GM18505 (cell line): ENCODE results near the gene TTLL5.
"Not testable (repeated sequence)": the region's sequence is repeated elsewhere in the genome, so short reads cannot be mapped to it uniquely, and the experiment has no call there.

Source experiments
- ATAC-seq: cut with Tn5 transposase; IDR thresholded peaks from one replicate; pipeline ENCODE4 v1.9.1; 2021; ENCODE audit not compliant: unreplicated experiment
- POLR2A ChIP-seq: IDR thresholded peaks from 4 replicates; pipeline ENCODE4 v1.6.1; 2011; ENCODE audit warnings: borderline replicate concordance; ENCODE audit not compliant: insufficient read depth, insufficient read length; ENCODE audit errors: extremely low read depth

The TTLL5 gene

GRCh38 chr14:75835156-75835725 lies 174.2 kb downstream of the TTLL5 start:
- no peak for ATAC-seq
- no peak for TF ChIP-seq POLR2A

- no peak for ATAC-seq
- TF ChIP-seq POLR2A, result no peak
These were observed 174.7 kb downstream of the TTLL5 start for GRCh38 chr14:75835737-75836136.

GRCh38 chr14:75837151-75837787 lies 176.2 kb downstream of the TTLL5 start:
- ATAC-seq, result no peak
- no peak for TF ChIP-seq POLR2A

DNA sequence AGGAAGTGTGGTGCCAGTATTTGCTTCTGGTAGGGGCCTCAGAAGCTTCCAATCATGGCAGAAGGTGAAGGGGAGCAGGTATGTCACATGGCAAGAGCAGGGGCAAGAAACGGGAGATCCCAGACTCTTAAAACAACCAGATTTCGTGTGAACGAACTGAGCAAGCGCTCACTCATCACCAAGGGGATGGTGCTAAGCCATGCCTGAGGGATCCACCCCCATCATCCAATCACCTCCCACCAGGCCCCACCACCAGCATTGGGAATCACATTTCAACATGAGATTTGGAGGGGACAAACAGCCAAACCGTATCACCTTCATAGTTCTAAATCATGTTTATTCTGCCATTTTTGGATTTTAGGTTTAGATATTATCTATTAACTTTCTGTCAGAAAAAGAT lies 179.9 kb downstream of the TTLL5 start:
- no peak for ATAC-seq
- no peak for TF ChIP-seq POLR2A

DNA sequence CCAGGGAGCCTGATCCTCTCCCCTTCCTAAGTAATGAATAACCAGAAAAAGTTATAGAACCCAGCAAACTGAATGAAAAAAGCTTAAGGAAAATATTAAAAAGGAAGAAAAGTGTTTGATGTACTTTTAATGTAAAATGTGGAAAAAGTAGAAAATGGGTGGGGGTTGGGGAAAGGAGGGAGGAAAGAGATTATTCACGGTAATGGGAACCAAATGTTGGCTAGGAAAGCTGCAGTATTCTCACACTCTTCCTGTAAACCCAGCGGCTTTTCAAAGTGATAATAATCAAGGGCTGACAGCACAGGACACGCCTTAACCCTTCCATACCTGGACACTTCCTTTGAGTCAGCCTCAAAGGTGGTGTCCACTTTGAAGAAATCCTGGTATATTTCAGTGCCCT lies 181.5 kb downstream of the TTLL5 start:
- no peak for ATAC-seq
- no peak for TF ChIP-seq POLR2A

- TF ChIP-seq POLR2A, result no peak
- ATAC-seq, result no peak
These were observed 183.4 kb downstream of the TTLL5 start for GRCh38 chr14:75844486-75844885.

GRCh38 chr14:75845136-75845804 lies 184.2 kb downstream of the TTLL5 start:
- no peak for TF ChIP-seq POLR2A
- no peak for ATAC-seq

DNA sequence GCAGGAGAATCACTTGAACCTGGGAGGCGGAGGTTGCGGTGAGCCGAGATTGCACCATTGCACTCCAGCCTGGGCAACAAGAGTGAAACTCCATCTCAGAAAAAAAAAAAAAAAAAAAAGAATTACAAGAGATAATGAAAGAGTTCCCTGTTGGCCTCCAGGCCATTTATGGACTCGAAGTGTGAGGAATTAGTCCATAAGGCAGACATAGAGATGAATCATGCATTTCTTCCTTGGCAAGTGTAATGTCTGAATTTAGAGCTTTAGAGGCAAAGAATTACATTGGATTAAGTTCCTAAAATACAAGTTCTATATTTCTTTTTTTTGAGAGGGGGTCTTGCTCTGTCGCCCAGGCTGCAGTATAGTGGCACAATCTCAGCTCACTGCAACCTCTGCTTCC lies 185.6 kb downstream of the TTLL5 start:
- not testable (repeated sequence) for ATAC-seq

DNA sequence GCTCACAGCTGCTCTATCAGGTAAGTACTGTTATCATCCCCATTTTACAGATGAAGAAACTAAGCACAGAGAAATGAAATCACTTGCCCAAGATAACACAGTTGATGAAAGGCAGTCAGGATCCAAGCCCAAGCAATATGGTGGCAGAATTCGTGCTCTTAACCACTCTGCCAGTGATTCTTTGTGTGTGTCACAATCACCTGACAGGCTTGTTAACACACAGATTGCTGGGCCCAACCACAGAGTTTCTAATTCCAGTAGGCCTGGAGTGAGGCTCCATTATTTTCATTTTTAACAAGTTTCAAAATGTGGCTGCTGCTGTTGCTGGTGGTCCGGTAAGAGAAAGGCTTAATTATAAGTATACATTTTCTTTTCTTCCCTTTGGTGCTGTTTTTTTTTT lies 186.5 kb downstream of the TTLL5 start:
- no peak for ATAC-seq
- no peak for TF ChIP-seq POLR2A

DNA sequence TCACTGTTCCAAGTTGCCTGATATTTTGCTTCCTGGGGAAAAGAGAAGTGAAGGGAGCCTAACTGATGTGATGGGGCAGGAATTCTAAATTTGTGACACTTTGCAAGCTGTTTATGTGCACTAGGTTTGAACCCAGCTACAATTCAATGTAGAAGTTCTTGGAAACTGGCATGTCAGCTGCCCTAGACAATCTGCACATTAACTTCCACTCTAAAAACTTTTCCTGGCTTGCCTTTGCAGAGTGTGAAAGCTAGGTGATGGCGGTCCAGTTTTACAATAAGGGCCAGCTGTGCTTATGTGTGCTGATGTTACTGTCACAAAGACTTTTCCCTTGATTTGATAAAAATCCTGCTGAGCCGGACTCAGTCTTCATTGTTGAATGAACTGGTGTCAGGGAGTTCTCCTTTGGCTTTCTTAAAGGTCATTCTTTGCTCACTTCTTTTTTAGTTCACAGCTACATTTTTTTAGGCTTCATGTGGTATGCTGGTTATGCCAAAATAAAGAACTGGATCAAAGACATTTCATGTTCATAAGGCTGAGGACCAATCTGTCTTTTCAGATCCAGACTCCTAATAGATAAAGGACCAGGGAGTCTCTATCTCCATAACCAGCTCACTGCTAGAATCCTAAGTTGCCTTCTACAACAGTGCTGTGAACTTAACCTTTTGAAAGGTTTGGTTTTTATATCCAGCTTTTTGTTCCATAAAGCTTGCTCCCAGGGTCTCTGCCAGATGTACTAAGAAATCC lies 187.3 kb downstream of the TTLL5 start:
- no peak for TF ChIP-seq POLR2A
- no peak for ATAC-seq

DNA sequence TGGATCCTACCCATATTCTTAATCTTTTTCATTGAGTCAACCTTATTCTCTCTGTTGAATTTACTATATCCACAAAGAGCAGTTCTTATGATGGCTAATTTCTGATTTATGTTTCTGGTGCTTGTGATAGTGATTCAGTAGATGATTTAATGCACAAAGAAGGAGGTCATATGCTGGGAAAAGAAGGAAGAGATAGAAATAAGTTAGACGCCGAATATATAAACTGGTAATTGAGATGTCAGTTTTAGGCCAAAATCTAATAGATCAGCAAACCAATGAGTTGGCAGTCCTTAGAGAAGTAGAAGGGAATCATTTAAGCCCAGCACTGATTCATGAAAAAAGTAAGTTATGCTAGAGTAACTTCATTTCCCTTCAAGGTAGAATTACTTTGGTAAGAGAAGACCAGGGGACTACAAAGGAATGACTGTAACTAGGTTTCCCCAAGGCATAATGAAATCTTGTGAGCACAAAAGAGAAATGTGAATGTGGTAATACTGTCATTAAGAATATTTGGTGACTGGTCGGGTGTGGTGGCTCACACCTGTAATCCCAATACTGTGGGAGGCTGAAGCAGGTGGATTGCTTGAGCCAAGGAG lies 188.4 kb downstream of the TTLL5 start:
- TF ChIP-seq POLR2A, result no peak

DNA sequence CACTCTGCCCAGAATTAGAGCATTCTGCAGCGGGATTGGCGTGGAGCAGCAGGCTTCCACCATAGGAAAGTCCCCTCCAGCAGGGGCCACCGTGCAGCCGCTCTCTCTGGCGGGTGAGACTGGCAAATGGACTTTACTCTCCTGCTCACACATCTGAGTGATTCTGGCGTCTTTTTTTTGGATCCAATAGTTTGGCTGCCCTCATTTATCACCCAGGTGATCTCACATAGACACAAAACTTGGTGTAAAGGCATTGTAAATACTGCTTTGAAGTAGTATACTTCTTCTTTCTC lies 190.5 kb downstream of the TTLL5 start:
- no peak for ATAC-seq
- TF ChIP-seq POLR2A, result no peak

More for the DNA sequence above, 188.4 kb downstream of the TTLL5 start:
- ATAC-seq, result no peak

GRCh38 chr14:75854111-75854799 lies 193.2 kb downstream of the TTLL5 start:
- TF ChIP-seq POLR2A, result no peak
- no peak for ATAC-seq
